H1 (cell line): ENCODE results near the gene DRAP1. TPM values are rescaled to one million over a fixed set of nuclear protein-coding genes. Genes with fewer than 3 reads are reported as not detected.

Experiments
- ASH2L ChIP-seq: fragments of 200-600, 300-600 bp; sonication (generic); IDR thresholded peaks from one replicate; pipeline ENCODE4 v1.7.1; 2017; ENCODE audit warnings: low read length
- ATF2 ChIP-seq: IDR thresholded peaks from 2 replicates; pipeline ENCODE4 v1.6.1; 2012; ENCODE audit warnings: low read length, inconsistent platforms
- BCL11A ChIP-seq, 2 experiments: IDR thresholded peaks; one replicate each; pipeline ENCODE4 v1.6.1; 2011; ENCODE audit warnings: low read depth in 2 of 2, low read length in 2 of 2, mild to moderate bottlenecking in 2 of 2
- CHD1 ChIP-seq: IDR thresholded peaks from 2 replicates; pipeline ENCODE4 v1.6.1; 2012; ENCODE audit warnings: low read depth, low read length, improper control_type of control experiment
- CREB1 ChIP-seq: IDR thresholded peaks from 2 replicates; pipeline ENCODE4 v1.6.1; 2012; ENCODE audit warnings: inconsistent platforms
- EP300 ChIP-seq, 2 experiments: IDR thresholded peaks; 1 replicate in 1 of 2; 2 replicates in 1 of 2; pipeline ENCODE4 v1.6.1; 2011 to 2012; ENCODE audit warnings: low read depth in 2 of 2, low read length in 2 of 2, mild to moderate bottlenecking in 2 of 2, borderline replicate concordance in 1 of 2, inconsistent platforms in 1 of 2, moderate library complexity in 1 of 2
- EZH2 ChIP-seq: fragments of 200-600 bp; sonication (generic); IDR thresholded peaks from 2 replicates; pipeline ENCODE4 v1.7.1; 2012; ENCODE audit warnings: low read depth, mild to moderate bottlenecking, moderate library complexity, low read length, inconsistent platforms; ENCODE audit not compliant: severe bottlenecking
- GTF2F1 ChIP-seq: IDR thresholded peaks from 2 replicates; pipeline ENCODE4 v1.6.1; 2012; ENCODE audit warnings: low read depth, low read length, improper control_type of control experiment, borderline replicate concordance
- HDAC2 ChIP-seq, 2 experiments: fragments of 300-600 bp in 1 of 2; sonication (generic) in 1 of 2; IDR thresholded peaks; 2 replicates each; pipeline ENCODE4 v1.6.1; 2011 to 2012; ENCODE audit warnings: low read depth in 2 of 2, low read length in 2 of 2, mild to moderate bottlenecking in 2 of 2, moderate library complexity in 2 of 2, borderline replicate concordance in 1 of 2, inconsistent platforms in 1 of 2
- KDM1A ChIP-seq: fragments of 200-600, 300-600 bp; sonication (generic); IDR thresholded peaks from 2 replicates; pipeline ENCODE4 v1.7.1; 2016; ENCODE audit warnings: mild to moderate bottlenecking, low read length, borderline replicate concordance
- KDM4A ChIP-seq: IDR thresholded peaks from one replicate; pipeline ENCODE4 v1.7.1; 2012; ENCODE audit warnings: low read depth, mild to moderate bottlenecking, moderate library complexity, low read length, inconsistent platforms; ENCODE audit not compliant: severe bottlenecking
- MAFK ChIP-seq: IDR thresholded peaks from 2 replicates; pipeline ENCODE4 v1.6.1; 2012; ENCODE audit warnings: low read depth, mild to moderate bottlenecking, improper control_type of control experiment, low read length
- NRF1 ChIP-seq: IDR thresholded peaks from 2 replicates; pipeline ENCODE4 v1.6.1; 2011; ENCODE audit warnings: mild to moderate bottlenecking, low read depth, low read length, improper control_type of control experiment
- POLR2AphosphoS5 ChIP-seq: IDR thresholded peaks from 2 replicates; pipeline ENCODE4 v1.6.1; 2011; ENCODE audit warnings: low read depth, low read length
- SIRT6 ChIP-seq: IDR thresholded peaks from one replicate; pipeline ENCODE4 v1.7.1; 2012; ENCODE audit warnings: low read length, inconsistent platforms
- SP1 ChIP-seq: IDR thresholded peaks from 2 replicates; pipeline ENCODE4 v1.6.1; 2011; ENCODE audit warnings: low read depth, low read length
- SP2 ChIP-seq: IDR thresholded peaks from 2 replicates; pipeline ENCODE4 v1.6.1; 2012; ENCODE audit warnings: mild to moderate bottlenecking, low read length, inconsistent platforms
- SP4 ChIP-seq: IDR thresholded peaks from 2 replicates; pipeline ENCODE4 v1.6.1; 2012; ENCODE audit warnings: low read length, inconsistent platforms
- TAF7 ChIP-seq: optimal IDR thresholded peaks from 2 replicates; pipeline ENCODE3; 2011; ENCODE audit warnings: low read depth, mild to moderate bottlenecking, inconsistent platforms, low read length, moderate library complexity, borderline replicate concordance
- TEAD4 ChIP-seq: IDR thresholded peaks from 2 replicates; pipeline ENCODE4 v1.6.1; 2012; ENCODE audit warnings: low read depth, low read length, inconsistent platforms, mixed read lengths
- polyA plus RNA-seq, 7 experiments: library from polyadenylated mRNA; depleted of rRNA in 3 of 7; stranded (reverse) in 5 of 7; unstranded in 2 of 7; fragments of >200 nt in 5 of 7; fragments of 200-250 nt in 2 of 7; gene quantifications; 1 replicate in 5 of 7; 2 replicates in 1 of 7; 4 replicates in 1 of 7; pipeline versions ENCODE4 v1.2.1 to v1.2.3, GENCODE V29; 2011 to 2013; ENCODE audit warnings: missing spikeins in 2 of 7, mixed read lengths in 2 of 7
- total RNA-seq: library from RNA; stranded (reverse); fragmentation: NEBNext Ultra II Directional; extraction: Animal tissue kit (Norgen Biotek cat#: 25700); gene quantifications from 2 replicates; pipeline ENCODE4 v1.2.1, GENCODE V29; 2021
- TF ChIP-seq, protein P1 (sequence below): IDR thresholded peaks from 2 replicates; pipeline ENCODE4 v1.6.1; 2012; ENCODE audit warnings: inconsistent platforms

Gene DRAP1
- total and polyA plus RNA-seq, 2 of the 8 experiments (the other 6 are each of a cell fraction or from before 2014, with no cell fraction given) = 62.5 to 98.7 TPM

DNA sequence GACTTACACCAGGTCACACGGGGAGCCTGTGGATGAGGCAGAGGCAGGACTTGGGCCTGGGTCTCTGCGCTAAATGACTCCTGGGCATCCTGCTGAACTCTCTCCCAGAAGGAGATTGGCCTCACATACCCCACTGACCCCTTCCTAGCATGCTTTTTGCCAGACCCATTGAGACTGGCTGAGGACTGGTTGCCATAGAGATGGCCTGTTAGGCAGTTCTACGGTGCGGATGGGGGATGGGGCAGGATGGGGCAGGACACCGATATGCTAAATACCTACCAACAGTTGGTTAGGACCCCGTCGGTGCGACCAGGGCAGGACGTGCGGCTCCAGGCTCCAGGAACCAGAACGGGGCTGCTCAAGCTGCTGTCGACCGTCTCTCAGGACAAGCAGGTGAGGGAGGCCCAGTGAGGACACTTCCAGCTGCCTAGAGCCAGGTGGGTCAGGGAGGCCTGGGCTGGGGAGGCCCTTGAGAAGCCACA, 26.2 kb downstream of the DRAP1 start, which contains the start of gene TSGA10IP (continued):
- no peak for TF ChIP-seq ATF2
- TF ChIP-seq EZH2 = no peak
- TF ChIP-seq CHD1 = no peak
- peak; percentile 45; the same call in 1 of the 2 replicates for TF ChIP-seq TEAD4
- no peak for TF ChIP-seq SIRT6
- TF ChIP-seq, protein P1, sequence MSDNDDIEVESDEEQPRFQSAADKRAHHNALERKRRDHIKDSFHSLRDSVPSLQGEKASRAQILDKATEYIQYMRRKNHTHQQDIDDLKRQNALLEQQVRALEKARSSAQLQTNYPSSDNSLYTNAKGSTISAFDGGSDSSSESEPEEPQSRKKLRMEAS = peak; percentile 40
- peak in 1 of 2 experiments; percentile 81; a peak in 1 of 3 replicates for TF ChIP-seq EP300 (IDR thresholded peaks at IDR 0.05; ENCODE audit: borderline replicate concordance in 1 of 2, low read depth in 2 of 2, low read length in 2 of 2)
- TF ChIP-seq NRF1 = no peak
- TF ChIP-seq GTF2F1 = no peak
- TF ChIP-seq SP2 = no peak
- TF ChIP-seq BCL11A (IDR thresholded peaks at IDR 0.05; ENCODE audit: low read depth in 2 of 2, low read length in 2 of 2) = no peak
- peak; percentile 87; the same call in 1 of the 2 replicates for TF ChIP-seq SP1
- peak; percentile 64; the same call in 1 of the 2 replicates for TF ChIP-seq POLR2AphosphoS5
- peak; percentile 65 for TF ChIP-seq ASH2L
- no peak for TF ChIP-seq KDM1A
- peak; percentile 47; the same call in 1 of the 2 replicates for TF ChIP-seq CREB1
- TF ChIP-seq KDM4A = peak; percentile 17
- TF ChIP-seq HDAC2 (IDR thresholded peaks at IDR 0.05; ENCODE audit: borderline replicate concordance in 1 of 2, low read depth in 2 of 2, low read length in 2 of 2) = no peak
- TF ChIP-seq MAFK = no peak
- no peak for TF ChIP-seq SP4
- TF ChIP-seq TAF7 = no peak
